Measurements from ENCODE around the gene ZRANB1.

GRCh38 chr10:125011926-125012705 lies 70.2 kb downstream of the ZRANB1 start:
- no peak for TF ChIP-seq E2F4 (IDR thresholded peaks at IDR 0.05; ENCODE audit: low read depth, low read length)
- TF ChIP-seq CTCF (IDR thresholded peaks at IDR 0.05 in 2 of 3, conservative IDR thresholded peaks at IDR 0.05 in 1 of 3; ENCODE audit: control insufficient read depth in 2 of 3, extremely low read depth in 1 of 3, insufficient read depth in 1 of 3, low read depth in 3 of 3, low read length in 3 of 3) = no peak
- TF ChIP-seq USF2 (IDR thresholded peaks at IDR 0.05; ENCODE audit: borderline replicate concordance, low read depth, low read length) = no peak
- TF ChIP-seq MXI1 (IDR thresholded peaks at IDR 0.05; ENCODE audit: low read depth, low read length) = no peak
- no peak for TF ChIP-seq SP1 (IDR thresholded peaks at IDR 0.05; ENCODE audit: low read depth, low read length)
- no peak for TF ChIP-seq EGR1 (IDR thresholded peaks at IDR 0.05; ENCODE audit: borderline replicate concordance in 1 of 2, low read depth in 2 of 2, low read length in 2 of 2)
- TF ChIP-seq CBX5 (IDR thresholded peaks at IDR 0.05; ENCODE audit: low read depth) = no peak
- TF ChIP-seq REST (IDR thresholded peaks at IDR 0.05; ENCODE audit: low read depth, low read length) = no peak
